H9 (cell line): ENCODE measurements around the gene SIAH2. TPM values are rescaled to one million over a fixed set of nuclear protein-coding genes. Genes with fewer than 3 reads are reported as not detected.

Source experiments
- DNase-seq: peaks from one replicate; pipeline ENCODE4 v3.0.0-alpha.2; 2017
- H2AFZ ChIP-seq: one replicate; pipeline ENCODE4 v1.6.1; 2013; ENCODE audit warnings: mild to moderate bottlenecking, low read length, control low read depth, moderate library complexity
- H2AK5ac ChIP-seq: 2 replicates; pipeline ENCODE4 v1.6.1; 2013; ENCODE audit warnings: low read length, control low read depth, mixed read lengths; ENCODE audit not compliant: insufficient read length
- H2BK120ac ChIP-seq: one replicate; pipeline ENCODE4 v1.6.1; 2013; ENCODE audit warnings: low read depth, mild to moderate bottlenecking, low read length, control low read depth, inconsistent platforms; ENCODE audit not compliant: poor library complexity, severe bottlenecking
- H2BK12ac ChIP-seq: 2 replicates; pipeline ENCODE4 v1.6.1; 2013; ENCODE audit warnings: low read length, control low read depth, mixed read lengths, low read depth; ENCODE audit not compliant: insufficient read length
- H2BK15ac ChIP-seq: 2 replicates; pipeline ENCODE4 v1.6.1; 2013; ENCODE audit warnings: low read depth, low read length, control low read depth
- H2BK20ac ChIP-seq: one replicate; pipeline ENCODE4 v1.6.1; 2013; ENCODE audit warnings: low read depth, mild to moderate bottlenecking, low read length, control low read depth, inconsistent platforms; ENCODE audit not compliant: poor library complexity, severe bottlenecking
- H2BK5ac ChIP-seq: 2 replicates; pipeline ENCODE4 v1.6.1; 2013; ENCODE audit warnings: low read length, control low read depth, mixed read lengths; ENCODE audit not compliant: insufficient read length
- H3K14ac ChIP-seq: 2 replicates; pipeline ENCODE4 v1.6.1; 2013; ENCODE audit warnings: low read length, control low read depth; ENCODE audit not compliant: insufficient read depth
- H3K18ac ChIP-seq: 2 replicates; pipeline ENCODE4 v1.6.1; 2013; ENCODE audit warnings: low read depth, mild to moderate bottlenecking, mixed read lengths, low read length, control low read depth; ENCODE audit not compliant: insufficient read length
- H3K23ac ChIP-seq: 2 replicates; pipeline ENCODE4 v1.6.1; 2013; ENCODE audit warnings: low read length, control low read depth, mixed read lengths, low read depth; ENCODE audit not compliant: insufficient read length
- H3K23me2 ChIP-seq: 2 replicates; pipeline ENCODE4 v1.6.1; 2013; ENCODE audit warnings: low read depth, mild to moderate bottlenecking, mixed read lengths, low read length, control low read depth; ENCODE audit not compliant: insufficient read length, poor library complexity, severe bottlenecking
- H3K27ac ChIP-seq: 2 replicates; pipeline ENCODE4 v1.5.1; 2013; ENCODE audit warnings: low read length, control low read depth, mixed read lengths, low read depth; ENCODE audit not compliant: insufficient read length
- H3K27me3 ChIP-seq: 2 replicates; pipeline ENCODE4 v1.6.1; 2013; ENCODE audit warnings: low read length, control low read depth, inconsistent platforms; ENCODE audit not compliant: insufficient read depth
- H3K4ac ChIP-seq: 2 replicates; pipeline ENCODE4 v1.6.1; 2013; ENCODE audit warnings: low read depth, mild to moderate bottlenecking, control low read depth, inconsistent platforms, low read length, moderate library complexity
- H3K4me1 ChIP-seq: 2 replicates; pipeline ENCODE4 v1.6.1; 2013; ENCODE audit warnings: low read length, control low read depth, inconsistent platforms; ENCODE audit not compliant: insufficient read depth
- H3K4me2 ChIP-seq: 2 replicates; pipeline ENCODE4 v1.6.1; 2013; ENCODE audit warnings: low read length, control low read depth, mixed read lengths; ENCODE audit not compliant: insufficient read length, insufficient read depth
- H3K56ac ChIP-seq: 2 replicates; pipeline ENCODE4 v1.6.1; 2013; ENCODE audit warnings: low read depth, mild to moderate bottlenecking, mixed read lengths, low read length, control low read depth; ENCODE audit not compliant: insufficient read length
- H3K79me1 ChIP-seq: 2 replicates; pipeline ENCODE4 v1.6.1; 2013; ENCODE audit warnings: low read depth, mild to moderate bottlenecking, moderate library complexity, low read length, control low read depth, inconsistent platforms; ENCODE audit not compliant: insufficient read depth, poor library complexity, severe bottlenecking
- H3K79me2 ChIP-seq: 2 replicates; pipeline ENCODE4 v1.6.1; 2013; ENCODE audit warnings: low read length, control low read depth, inconsistent platforms; ENCODE audit not compliant: insufficient read depth
- H3K9ac ChIP-seq: 2 replicates; pipeline ENCODE4 v1.6.1; 2013; ENCODE audit warnings: low read length, control low read depth, mixed read lengths; ENCODE audit not compliant: insufficient read length; ENCODE audit errors: extremely low read depth
- H3K9me3 ChIP-seq: one replicate; pipeline ENCODE4 v1.6.1; 2013; ENCODE audit warnings: low read depth, low read length, inconsistent platforms; ENCODE audit not compliant: control insufficient read depth
- H3T11ph ChIP-seq: one replicate; pipeline ENCODE4 v1.6.1; 2013; ENCODE audit warnings: mild to moderate bottlenecking, low read length, control low read depth, inconsistent platforms
- H4K20me1 ChIP-seq: one replicate; pipeline ENCODE4 v1.6.1; 2013; ENCODE audit not compliant: control insufficient read depth, insufficient read length, insufficient read depth
- H4K5ac ChIP-seq: 2 replicates; pipeline ENCODE4 v1.6.1; 2013; ENCODE audit warnings: low read depth, mild to moderate bottlenecking, mixed read lengths, low read length, control low read depth; ENCODE audit not compliant: insufficient read length
- H4K8ac ChIP-seq: replicated peaks from 2 replicates; pipeline ENCODE4 v1.6.1; 2013; ENCODE audit warnings: low read length, control low read depth, mixed read lengths, low read depth; ENCODE audit not compliant: insufficient read length
- H4K91ac ChIP-seq: 2 replicates; pipeline ENCODE4 v1.6.1; 2013; ENCODE audit warnings: low read depth, mild to moderate bottlenecking, moderate library complexity, mixed read lengths, low read length, control low read depth; ENCODE audit not compliant: insufficient read length
- H3K27ac Mint-ChIP-seq, 3 experiments: 2 replicates in 2 of 3; 3 replicates in 1 of 3; pipeline ENCODE4 v1.8.0; 2020 to 2021; ENCODE audit warnings: mixed read lengths in 3 of 3, mild to moderate bottlenecking in 1 of 3, moderate library complexity in 1 of 3
- H3K27me3 Mint-ChIP-seq: 2 replicates; pipeline ENCODE4 v1.8.0; 2021; ENCODE audit warnings: low read depth, mild to moderate bottlenecking, moderate library complexity, mixed read lengths
- H3K36me3 Mint-ChIP-seq, 3 experiments: 2 replicates in 2 of 3; 3 replicates in 1 of 3; pipeline ENCODE4 v1.8.0; 2020 to 2021; ENCODE audit warnings: low read depth in 3 of 3, mixed read lengths in 3 of 3; ENCODE audit not compliant: insufficient read depth in 1 of 3
- H3K4me1 Mint-ChIP-seq, 2 experiments: 2 replicates each; pipeline ENCODE4 v1.8.0; 2020; ENCODE audit warnings: mixed read lengths in 2 of 2
- H3K4me3 Mint-ChIP-seq, 2 experiments: 2 replicates in 1 of 2; 3 replicates in 1 of 2; pipeline ENCODE4 v1.8.0; 2020 to 2021; ENCODE audit warnings: mild to moderate bottlenecking in 2 of 2, mixed read lengths in 2 of 2, moderate library complexity in 1 of 2
- H3K9me3 Mint-ChIP-seq, 2 experiments: 2 replicates in 1 of 2; 3 replicates in 1 of 2; pipeline ENCODE4 v1.8.0; 2020; ENCODE audit warnings: mild to moderate bottlenecking in 2 of 2, mixed read lengths in 2 of 2, moderate library complexity in 1 of 2
- WGBS: extraction: QIAGEN DNeasy Blood & Tissue Kit; methylation state at CpG from one replicate; pipeline ENCODE4 v1.1.7; 2013; ENCODE audit warnings: missing lambda C conversion rate, low lambda C conversion rate, mixed read lengths; ENCODE audit not compliant: insufficient read length; ENCODE audit errors: extremely low coverage; 5-methylcytosine and 5-hydroxymethylcytosine counted together
- total RNA-seq: library from RNA; stranded (reverse); gene quantifications from 2 replicates; pipeline ENCODE4 v1.2.1, GENCODE V29; 2021
- TF ChIP-seq, protein P1 (sequence below): fragments of 200-600 bp; sonication (generic); conservative IDR thresholded peaks from 3 replicates; pipeline ENCODE4 v1.8.0; 2021; ENCODE audit warnings: antibody characterized with exemption, mild to moderate bottlenecking

Gene SIAH2
- total RNA-seq, 1 experiment from 2014 or later = 17.4 TPM

DNA sequence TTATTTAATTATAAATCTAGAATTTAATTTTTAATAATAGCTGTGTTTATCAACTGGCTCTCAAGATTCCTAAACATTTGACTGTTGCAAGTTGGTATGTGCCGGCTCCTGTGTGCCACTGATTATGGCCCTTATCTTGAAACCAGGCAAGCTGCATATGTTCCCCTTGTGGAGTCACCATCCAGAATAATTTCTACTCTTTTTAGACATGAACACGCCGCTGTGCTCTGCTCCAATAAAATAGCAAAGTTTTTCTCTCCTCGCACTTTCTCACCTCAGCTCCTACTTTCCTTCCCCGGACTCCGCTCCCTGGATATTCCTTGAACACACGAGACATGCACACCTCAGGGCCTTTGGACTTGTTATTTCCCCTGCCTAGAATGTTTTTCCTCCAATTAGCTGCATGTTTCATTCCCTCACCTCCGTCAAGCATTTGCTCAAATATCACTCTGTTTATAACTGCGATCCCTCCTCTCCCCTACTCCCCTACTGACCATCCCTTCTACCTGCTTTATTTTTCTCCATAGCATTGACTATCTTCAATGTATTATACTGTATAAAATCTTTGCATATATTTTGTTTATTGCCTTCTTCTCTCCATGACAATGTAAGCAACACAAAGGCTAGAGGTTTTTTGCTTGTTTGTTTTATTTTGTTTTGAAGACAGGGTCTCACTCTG is 33.1 kb downstream of the SIAH2 start:
- Histone ChIP-seq H2AK5ac (no peak overlapping the region), H3K9ac (no peak overlapping the region), H2BK120ac (no peak overlapping the region), H2AFZ (no peak overlapping the region), H3K14ac (no peak overlapping the region), H3K23me2 (no peaks in the 10 kb centered on the region), H3K4me1 (no peaks in the 10 kb centered on the region), H3K9me3 (no peaks in the 10 kb centered on the region), H2BK5ac (no peak overlapping the region), H4K91ac (no peak overlapping the region), H3K79me1 (no peaks in the 10 kb centered on the region), H2BK15ac (no peak overlapping the region), H3K27ac (no peak overlapping the region), H3K23ac (no peak overlapping the region), H3K56ac (no peak overlapping the region), H2BK12ac (no peak overlapping the region), H4K8ac (no peak overlapping the region), H4K20me1 (no peaks in the 10 kb centered on the region), H4K5ac (no peak overlapping the region), H3T11ph (no peak overlapping the region), H2BK20ac (no peak overlapping the region), H3K18ac (no peak overlapping the region), H3K4me2 (no peak overlapping the region), H3K79me2 (no peaks in the 10 kb centered on the region), H3K27me3 (no peaks in the 10 kb centered on the region), H3K4ac (no peak overlapping the region)
- H3K4me1 Mint-ChIP-seq = peaks cover 13 to 14% of the 10 kb centered on the region in 2 experiments
- H3K9me3 Mint-ChIP-seq = no peaks in the 10 kb centered on the region
- DNase-seq = no peak
- no peaks in the 10 kb centered on the region for H3K36me3 Mint-ChIP-seq
- H3K4me3 Mint-ChIP-seq = no peak overlapping the region
- H3K27ac Mint-ChIP-seq = no peak overlapping the region
- no CpG with 5 or more reads among the region's 9 CpGs for WGBS
- H3K27me3 Mint-ChIP-seq = no peaks in the 10 kb centered on the region
- TF ChIP-seq, protein P1, sequence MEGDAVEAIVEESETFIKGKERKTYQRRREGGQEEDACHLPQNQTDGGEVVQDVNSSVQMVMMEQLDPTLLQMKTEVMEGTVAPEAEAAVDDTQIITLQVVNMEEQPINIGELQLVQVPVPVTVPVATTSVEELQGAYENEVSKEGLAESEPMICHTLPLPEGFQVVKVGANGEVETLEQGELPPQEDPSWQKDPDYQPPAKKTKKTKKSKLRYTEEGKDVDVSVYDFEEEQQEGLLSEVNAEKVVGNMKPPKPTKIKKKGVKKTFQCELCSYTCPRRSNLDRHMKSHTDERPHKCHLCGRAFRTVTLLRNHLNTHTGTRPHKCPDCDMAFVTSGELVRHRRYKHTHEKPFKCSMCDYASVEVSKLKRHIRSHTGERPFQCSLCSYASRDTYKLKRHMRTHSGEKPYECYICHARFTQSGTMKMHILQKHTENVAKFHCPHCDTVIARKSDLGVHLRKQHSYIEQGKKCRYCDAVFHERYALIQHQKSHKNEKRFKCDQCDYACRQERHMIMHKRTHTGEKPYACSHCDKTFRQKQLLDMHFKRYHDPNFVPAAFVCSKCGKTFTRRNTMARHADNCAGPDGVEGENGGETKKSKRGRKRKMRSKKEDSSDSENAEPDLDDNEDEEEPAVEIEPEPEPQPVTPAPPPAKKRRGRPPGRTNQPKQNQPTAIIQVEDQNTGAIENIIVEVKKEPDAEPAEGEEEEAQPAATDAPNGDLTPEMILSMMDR = no peak
